ENCODE data around the gene ODF2L.

The ODF2L gene

GRCh38 chr1:86421601-86422280, 25.6 kb upstream of the ODF2L start:
- H3K27ac ChIP-seq: no peak overlapping the region
- no peaks in the 10 kb centered on the region for H3K27me3 ChIP-seq (ENCODE audit: insufficient read depth, low read depth, severe bottlenecking)
- no peak for DNase-seq
- H3K36me3 ChIP-seq: no peaks in the 10 kb centered on the region
- TF ChIP-seq CTCF (IDR thresholded peaks at IDR 0.05; ENCODE audit: low read depth, low read length): no peak
- H3K4me3 ChIP-seq (ENCODE audit: low read depth, low read length): no peak overlapping the region
- no peaks in the 10 kb centered on the region for H3K9me3 ChIP-seq (ENCODE audit: severe bottlenecking)

- peak; percentile 27 for DNase-seq
- Histone ChIP-seq H3K27me3 (ENCODE audit: insufficient read depth, low read depth, severe bottlenecking) (no peaks in the 10 kb centered on the region), H3K36me3 (no peaks in the 10 kb centered on the region), H3K9me3 (ENCODE audit: severe bottlenecking) (no peaks in the 10 kb centered on the region), H3K4me3 (ENCODE audit: low read depth, low read length) (no peak overlapping the region), H3K27ac (no peak overlapping the region)
- peak; percentile 46 for TF ChIP-seq CTCF (IDR thresholded peaks at IDR 0.05; ENCODE audit: low read depth, low read length)
Observed at GRCh38 chr1:86419277-86419903, 23.3 kb upstream of the ODF2L start.

GRCh38 chr1:86416343-86416742, 20.2 kb upstream of the ODF2L start:
- TF ChIP-seq CTCF (IDR thresholded peaks at IDR 0.05; ENCODE audit: low read depth, low read length): no peak
- no peak for DNase-seq
- no peak overlapping the region for H3K4me3 ChIP-seq (ENCODE audit: low read depth, low read length)
- no peak overlapping the region for H3K27ac ChIP-seq
- no peaks in the 10 kb centered on the region for H3K36me3 ChIP-seq
- no peaks in the 10 kb centered on the region for H3K27me3 ChIP-seq (ENCODE audit: insufficient read depth, low read depth, severe bottlenecking)
- H3K9me3 ChIP-seq (ENCODE audit: severe bottlenecking): no peaks in the 10 kb centered on the region

- no peak for TF ChIP-seq CTCF (IDR thresholded peaks at IDR 0.05; ENCODE audit: low read depth, low read length)
- H3K27me3 ChIP-seq (ENCODE audit: insufficient read depth, low read depth, severe bottlenecking): no peaks in the 10 kb centered on the region
- no peak overlapping the region for H3K27ac ChIP-seq
- no peaks in the 10 kb centered on the region for H3K9me3 ChIP-seq (ENCODE audit: severe bottlenecking)
- H3K36me3 ChIP-seq: no peaks in the 10 kb centered on the region
- no peak for DNase-seq
- no peak overlapping the region for H3K4me3 ChIP-seq (ENCODE audit: low read depth, low read length)
Observed at GRCh38 chr1:86410879-86411278, 14.8 kb upstream of the ODF2L start.

- no peak for DNase-seq
- H3K27ac ChIP-seq: no peak overlapping the region
Observed at GRCh38 chr1:86409416-86410021, 13.4 kb upstream of the ODF2L start.

More at GRCh38 chr1:86409416-86410021, 13.4 kb upstream of the ODF2L start:
- no peaks in the 10 kb centered on the region for H3K27me3 ChIP-seq (ENCODE audit: insufficient read depth, low read depth, severe bottlenecking)
- no peak for TF ChIP-seq CTCF (IDR thresholded peaks at IDR 0.05; ENCODE audit: low read depth, low read length)
- no peak overlapping the region for H3K4me3 ChIP-seq (ENCODE audit: low read depth, low read length)
- H3K36me3 ChIP-seq: no peaks in the 10 kb centered on the region
- no peaks in the 10 kb centered on the region for H3K9me3 ChIP-seq (ENCODE audit: severe bottlenecking)

Data from WERI-Rb-1 (cell line).